ENCODE measurements around the gene XPC. TPM values are rescaled to one million over a fixed set of nuclear protein-coding genes. Genes with fewer than 3 reads are reported as not detected.
"Not testable (repeated sequence)": the region's sequence is repeated elsewhere in the genome, so short reads cannot be mapped to it uniquely, and the experiment has no call there.

Gene XPC
- polyA plus RNA-seq (ENCODE audit: insufficient read length in 10 of 10): 10 to 100 TPM; 12.8 to 24.2 (median 21.2) TPM
- long read RNA-seq, donor 1: 0 reads
- long read RNA-seq, donor 2, partial matches to known transcripts: 0 of 1 reads
- long read RNA-seq, donor 2, other reads (novel, unspliced or antisense): 0 of 1 reads
- long read RNA-seq, donor 3: 0 reads
- long read RNA-seq, donor 4: 0 reads
- long read RNA-seq, donor 5, partial matches to known transcripts: 146 of 283 reads
- long read RNA-seq, donor 5, other reads (novel, unspliced or antisense): 136 of 283 reads
- long read RNA-seq, donor 6, partial matches to known transcripts: 0 of 4 reads
- long read RNA-seq, donor 6, other reads (novel, unspliced or antisense): 0 of 4 reads
- long read RNA-seq, donor 7, partial matches to known transcripts: 0 of 2 reads
- long read RNA-seq, donor 7, other reads (novel, unspliced or antisense): 0 of 2 reads
- long read RNA-seq, donor 8, partial matches to known transcripts: 161 of 163 reads
- long read RNA-seq, donor 8, other reads (novel, unspliced or antisense): 0 of 163 reads
- long read RNA-seq, donor 9: 0 reads

GRCh38 chr3:14178247-14179113 lies at the start of gene XPC, which contains the start of gene LSM3:
Gene XPC (minus strand): TSS chr3:14178601. CDS start chr3:14178568, 33 bp downstream.
Gene LSM3 (plus strand): TSS chr3:14178817. CDS start chr3:14178861, 44 bp downstream.
- peak; percentile 98 to 99 (median 99) for DNase-seq

GRCh38 chr3:14227856-14228255 lies 49.5 kb upstream of the XPC start:
- no peak for DNase-seq

GRCh38 chr3:14226351-14226750 lies 48.0 kb upstream of the XPC start:
- not testable (repeated sequence) for DNase-seq

- no peak for DNase-seq
Measured at GRCh38 chr3:14225421-14225820, 47.0 kb upstream of the XPC start.

GRCh38 chr3:14224895-14225294 lies 46.5 kb upstream of the XPC start:
- no peak for DNase-seq

GRCh38 chr3:14223595-14223994 lies 45.2 kb upstream of the XPC start:
- no peak for DNase-seq

GRCh38 chr3:14222900-14223594 lies 44.6 kb upstream of the XPC start:
- DNase-seq: no peak

GRCh38 chr3:14222457-14222856 lies 44.1 kb upstream of the XPC start:
- DNase-seq: no peak

GRCh38 chr3:14221902-14222301 lies 43.5 kb upstream of the XPC start:
- no peak for DNase-seq

- DNase-seq: no peak
Measured at GRCh38 chr3:14220933-14221332, 42.5 kb upstream of the XPC start.

- DNase-seq: no peak
Measured at GRCh38 chr3:14218355-14218754, 40.0 kb upstream of the XPC start.

GRCh38 chr3:14216257-14217048 lies 38.1 kb upstream of the XPC start:
- peak; percentile 57 to 79 (median 74) for DNase-seq

GRCh38 chr3:14214764-14215163 lies 36.4 kb upstream of the XPC start:
- DNase-seq: no peak

GRCh38 chr3:14213066-14213774 lies 34.8 kb upstream of the XPC start:
- no peak for DNase-seq

GRCh38 chr3:14212032-14212431 lies 33.6 kb upstream of the XPC start:
- no peak for DNase-seq

- no peak for DNase-seq
Measured at GRCh38 chr3:14211621-14212020, 33.2 kb upstream of the XPC start.

- DNase-seq: peak in 1 of 3 donors; percentile 97
Measured at GRCh38 chr3:14210843-14211594, 32.6 kb upstream of the XPC start.

- DNase-seq: no peak
Measured at GRCh38 chr3:14210290-14210688, 31.9 kb upstream of the XPC start.

GRCh38 chr3:14209581-14210289 lies 31.3 kb upstream of the XPC start:
- DNase-seq: no peak
